ENCODE results near the gene GRIK4.

Gene GRIK4

GRCh38 chr11:120959189-120959588 lies 447.6 kb downstream of the GRIK4 start:
- no peak overlapping the region for H3K27ac ChIP-seq (ENCODE audit: low read depth in 2 of 2, low read length in 2 of 2)
- no peaks in the 10 kb centered on the region for H3K36me3 ChIP-seq (ENCODE audit: control insufficient read depth in 2 of 2, insufficient read depth in 2 of 2, low read length in 2 of 2)
- H3K9me3 ChIP-seq (ENCODE audit: control insufficient read depth in 2 of 2, low read length in 2 of 2), result no peaks in the 10 kb centered on the region
- no peak overlapping the region for H3K9ac ChIP-seq (ENCODE audit: low read depth in 1 of 2, low read length in 2 of 2)
- no peaks in the 10 kb centered on the region for H3K27me3 ChIP-seq (ENCODE audit: control insufficient read depth in 2 of 2, insufficient read depth in 2 of 2, low read length in 2 of 2)
- H3K4me3 ChIP-seq (ENCODE audit: low read length in 2 of 2), result no peak overlapping the region
- H3K4me1 ChIP-seq (ENCODE audit: control insufficient read depth in 2 of 2, insufficient read depth in 2 of 2, low read length in 2 of 2), result no peaks in the 10 kb centered on the region

- Histone ChIP-seq H3K27me3 (ENCODE audit: control insufficient read depth in 2 of 2, insufficient read depth in 2 of 2, low read length in 2 of 2) (no peaks in the 10 kb centered on the region), H3K27ac (ENCODE audit: low read depth in 2 of 2, low read length in 2 of 2) (no peak overlapping the region), H3K4me1 (ENCODE audit: control insufficient read depth in 2 of 2, insufficient read depth in 2 of 2, low read length in 2 of 2) (no peaks in the 10 kb centered on the region), H3K36me3 (ENCODE audit: control insufficient read depth in 2 of 2, insufficient read depth in 2 of 2, low read length in 2 of 2) (no peaks in the 10 kb centered on the region), H3K4me3 (ENCODE audit: low read length in 2 of 2) (no peak overlapping the region), H3K9me3 (ENCODE audit: control insufficient read depth in 2 of 2, low read length in 2 of 2) (no peaks in the 10 kb centered on the region), H3K9ac (ENCODE audit: low read depth in 1 of 2, low read length in 2 of 2) (no peak overlapping the region)
Measured at GRCh38 chr11:120964857-120965256, 453.3 kb downstream of the GRIK4 start.

GRCh38 chr11:120966840-120967239 lies 455.3 kb downstream of the GRIK4 start:
- no peak overlapping the region for H3K9ac ChIP-seq (ENCODE audit: low read depth in 1 of 2, low read length in 2 of 2)

GRCh38 chr11:120969993-120970392 lies 458.4 kb downstream of the GRIK4 start:
- Histone ChIP-seq H3K27me3 (ENCODE audit: control insufficient read depth in 2 of 2, insufficient read depth in 2 of 2, low read length in 2 of 2) (no peaks in the 10 kb centered on the region), H3K4me1 (ENCODE audit: control insufficient read depth in 2 of 2, insufficient read depth in 2 of 2, low read length in 2 of 2) (no peaks in the 10 kb centered on the region), H3K9ac (ENCODE audit: low read depth in 1 of 2, low read length in 2 of 2) (no peak overlapping the region), H3K27ac (ENCODE audit: low read depth in 2 of 2, low read length in 2 of 2) (no peak overlapping the region), H3K9me3 (ENCODE audit: control insufficient read depth in 2 of 2, low read length in 2 of 2) (no peaks in the 10 kb centered on the region), H3K36me3 (ENCODE audit: control insufficient read depth in 2 of 2, insufficient read depth in 2 of 2, low read length in 2 of 2) (no peaks in the 10 kb centered on the region), H3K4me3 (ENCODE audit: low read length in 2 of 2) (no peak overlapping the region)

More at GRCh38 chr11:120966840-120967239, 455.3 kb downstream of the GRIK4 start:
- Histone ChIP-seq H3K27ac (ENCODE audit: low read depth in 2 of 2, low read length in 2 of 2) (no peak overlapping the region), H3K4me3 (ENCODE audit: low read length in 2 of 2) (no peak overlapping the region), H3K27me3 (ENCODE audit: control insufficient read depth in 2 of 2, insufficient read depth in 2 of 2, low read length in 2 of 2) (no peaks in the 10 kb centered on the region), H3K9me3 (ENCODE audit: control insufficient read depth in 2 of 2, low read length in 2 of 2) (no peaks in the 10 kb centered on the region), H3K36me3 (ENCODE audit: control insufficient read depth in 2 of 2, insufficient read depth in 2 of 2, low read length in 2 of 2) (no peaks in the 10 kb centered on the region), H3K4me1 (ENCODE audit: control insufficient read depth in 2 of 2, insufficient read depth in 2 of 2, low read length in 2 of 2) (no peaks in the 10 kb centered on the region)

- H3K27ac ChIP-seq (ENCODE audit: low read depth in 2 of 2, low read length in 2 of 2), result no peak overlapping the region
- no peak overlapping the region for H3K9ac ChIP-seq (ENCODE audit: low read depth in 1 of 2, low read length in 2 of 2)
- H3K36me3 ChIP-seq (ENCODE audit: control insufficient read depth in 2 of 2, insufficient read depth in 2 of 2, low read length in 2 of 2), result no peaks in the 10 kb centered on the region
- H3K4me1 ChIP-seq (ENCODE audit: control insufficient read depth in 2 of 2, insufficient read depth in 2 of 2, low read length in 2 of 2), result no peaks in the 10 kb centered on the region
- peaks cover 0 to 2% of the 10 kb centered on the region in 2 donors for H3K27me3 ChIP-seq (ENCODE audit: control insufficient read depth in 2 of 2, insufficient read depth in 2 of 2, low read length in 2 of 2)
- no peak overlapping the region for H3K4me3 ChIP-seq (ENCODE audit: low read length in 2 of 2)
- no peaks in the 10 kb centered on the region for H3K9me3 ChIP-seq (ENCODE audit: control insufficient read depth in 2 of 2, low read length in 2 of 2)
Measured at GRCh38 chr11:120971825-120972224, 460.3 kb downstream of the GRIK4 start.

- H3K27me3 ChIP-seq (ENCODE audit: control insufficient read depth in 2 of 2, insufficient read depth in 2 of 2, low read length in 2 of 2), result peaks cover 0 to 2% of the 10 kb centered on the region in 2 donors
- no peak overlapping the region for H3K4me3 ChIP-seq (ENCODE audit: low read length in 2 of 2)
- no peaks in the 10 kb centered on the region for H3K9me3 ChIP-seq (ENCODE audit: control insufficient read depth in 2 of 2, low read length in 2 of 2)
- H3K9ac ChIP-seq (ENCODE audit: low read depth in 1 of 2, low read length in 2 of 2), result no peak overlapping the region
- H3K4me1 ChIP-seq (ENCODE audit: control insufficient read depth in 2 of 2, insufficient read depth in 2 of 2, low read length in 2 of 2), result no peaks in the 10 kb centered on the region
- no peaks in the 10 kb centered on the region for H3K36me3 ChIP-seq (ENCODE audit: control insufficient read depth in 2 of 2, insufficient read depth in 2 of 2, low read length in 2 of 2)
- H3K27ac ChIP-seq (ENCODE audit: low read depth in 2 of 2, low read length in 2 of 2), result no peak overlapping the region
Measured at GRCh38 chr11:120972621-120973020, 461.1 kb downstream of the GRIK4 start.

GRCh38 chr11:120973501-120973900 lies 462.0 kb downstream of the GRIK4 start:
- H3K36me3 ChIP-seq (ENCODE audit: control insufficient read depth in 2 of 2, insufficient read depth in 2 of 2, low read length in 2 of 2), result no peaks in the 10 kb centered on the region
- peaks cover 0 to 4% of the 10 kb centered on the region in 2 donors for H3K27me3 ChIP-seq (ENCODE audit: control insufficient read depth in 2 of 2, insufficient read depth in 2 of 2, low read length in 2 of 2)
- H3K4me1 ChIP-seq (ENCODE audit: control insufficient read depth in 2 of 2, insufficient read depth in 2 of 2, low read length in 2 of 2), result no peaks in the 10 kb centered on the region
- no peaks in the 10 kb centered on the region for H3K9me3 ChIP-seq (ENCODE audit: control insufficient read depth in 2 of 2, low read length in 2 of 2)
- no peak overlapping the region for H3K27ac ChIP-seq (ENCODE audit: low read depth in 2 of 2, low read length in 2 of 2)
- no peak overlapping the region for H3K9ac ChIP-seq (ENCODE audit: low read depth in 1 of 2, low read length in 2 of 2)
- H3K4me3 ChIP-seq (ENCODE audit: low read length in 2 of 2), result no peak overlapping the region

- no peaks in the 10 kb centered on the region for H3K4me1 ChIP-seq (ENCODE audit: control insufficient read depth in 2 of 2, insufficient read depth in 2 of 2, low read length in 2 of 2)
- H3K9me3 ChIP-seq (ENCODE audit: control insufficient read depth in 2 of 2, low read length in 2 of 2), result no peaks in the 10 kb centered on the region
- H3K27ac ChIP-seq (ENCODE audit: low read depth in 2 of 2, low read length in 2 of 2), result no peak overlapping the region
- H3K9ac ChIP-seq (ENCODE audit: low read depth in 1 of 2, low read length in 2 of 2), result no peak overlapping the region
- H3K4me3 ChIP-seq (ENCODE audit: low read length in 2 of 2), result no peak overlapping the region
- H3K27me3 ChIP-seq (ENCODE audit: control insufficient read depth in 2 of 2, insufficient read depth in 2 of 2, low read length in 2 of 2), result peaks cover 0 to 6% of the 10 kb centered on the region in 2 donors
- H3K36me3 ChIP-seq (ENCODE audit: control insufficient read depth in 2 of 2, insufficient read depth in 2 of 2, low read length in 2 of 2), result no peaks in the 10 kb centered on the region
Measured at GRCh38 chr11:120974466-120974865, 462.9 kb downstream of the GRIK4 start.

GRCh38 chr11:120974965-120975364 lies 463.4 kb downstream of the GRIK4 start:
- no peaks in the 10 kb centered on the region for H3K4me1 ChIP-seq (ENCODE audit: control insufficient read depth in 2 of 2, insufficient read depth in 2 of 2, low read length in 2 of 2)
- no peak overlapping the region for H3K9ac ChIP-seq (ENCODE audit: low read depth in 1 of 2, low read length in 2 of 2)
- H3K9me3 ChIP-seq (ENCODE audit: control insufficient read depth in 2 of 2, low read length in 2 of 2), result no peaks in the 10 kb centered on the region
- H3K4me3 ChIP-seq (ENCODE audit: low read length in 2 of 2), result no peak overlapping the region
- H3K27me3 ChIP-seq (ENCODE audit: control insufficient read depth in 2 of 2, insufficient read depth in 2 of 2, low read length in 2 of 2), result peaks cover 0 to 6% of the 10 kb centered on the region in 2 donors
- H3K36me3 ChIP-seq (ENCODE audit: control insufficient read depth in 2 of 2, insufficient read depth in 2 of 2, low read length in 2 of 2), result no peaks in the 10 kb centered on the region
- H3K27ac ChIP-seq (ENCODE audit: low read depth in 2 of 2, low read length in 2 of 2), result no peak overlapping the region

GRCh38 chr11:120977266-120978137 lies 466.0 kb downstream of the GRIK4 start:
- H3K27me3 ChIP-seq (ENCODE audit: control insufficient read depth in 2 of 2, insufficient read depth in 2 of 2, low read length in 2 of 2), result peaks cover 0 to 6% of the 10 kb centered on the region in 2 donors
- no peak overlapping the region for H3K9ac ChIP-seq (ENCODE audit: low read depth in 1 of 2, low read length in 2 of 2)
- H3K36me3 ChIP-seq (ENCODE audit: control insufficient read depth in 2 of 2, insufficient read depth in 2 of 2, low read length in 2 of 2), result no peaks in the 10 kb centered on the region
- no peak overlapping the region for H3K27ac ChIP-seq (ENCODE audit: low read depth in 2 of 2, low read length in 2 of 2)
- no peaks in the 10 kb centered on the region for H3K9me3 ChIP-seq (ENCODE audit: control insufficient read depth in 2 of 2, low read length in 2 of 2)
- no peak overlapping the region for H3K4me3 ChIP-seq (ENCODE audit: low read length in 2 of 2)
- no peaks in the 10 kb centered on the region for H3K4me1 ChIP-seq (ENCODE audit: control insufficient read depth in 2 of 2, insufficient read depth in 2 of 2, low read length in 2 of 2)

Data from mucosa of rectum (tissue), 2 donors.